Measurements from ENCODE around the gene CDK5RAP3. TPM values are rescaled to one million over a fixed set of nuclear protein-coding genes. Genes with fewer than 3 reads are reported as not detected.

CDK5RAP3 gene
- total and polyA plus RNA-seq, 2 of the 13 experiments (the other 11 are each of a cell fraction or from before 2014, with no cell fraction given): 128 to 154 TPM

DNA sequence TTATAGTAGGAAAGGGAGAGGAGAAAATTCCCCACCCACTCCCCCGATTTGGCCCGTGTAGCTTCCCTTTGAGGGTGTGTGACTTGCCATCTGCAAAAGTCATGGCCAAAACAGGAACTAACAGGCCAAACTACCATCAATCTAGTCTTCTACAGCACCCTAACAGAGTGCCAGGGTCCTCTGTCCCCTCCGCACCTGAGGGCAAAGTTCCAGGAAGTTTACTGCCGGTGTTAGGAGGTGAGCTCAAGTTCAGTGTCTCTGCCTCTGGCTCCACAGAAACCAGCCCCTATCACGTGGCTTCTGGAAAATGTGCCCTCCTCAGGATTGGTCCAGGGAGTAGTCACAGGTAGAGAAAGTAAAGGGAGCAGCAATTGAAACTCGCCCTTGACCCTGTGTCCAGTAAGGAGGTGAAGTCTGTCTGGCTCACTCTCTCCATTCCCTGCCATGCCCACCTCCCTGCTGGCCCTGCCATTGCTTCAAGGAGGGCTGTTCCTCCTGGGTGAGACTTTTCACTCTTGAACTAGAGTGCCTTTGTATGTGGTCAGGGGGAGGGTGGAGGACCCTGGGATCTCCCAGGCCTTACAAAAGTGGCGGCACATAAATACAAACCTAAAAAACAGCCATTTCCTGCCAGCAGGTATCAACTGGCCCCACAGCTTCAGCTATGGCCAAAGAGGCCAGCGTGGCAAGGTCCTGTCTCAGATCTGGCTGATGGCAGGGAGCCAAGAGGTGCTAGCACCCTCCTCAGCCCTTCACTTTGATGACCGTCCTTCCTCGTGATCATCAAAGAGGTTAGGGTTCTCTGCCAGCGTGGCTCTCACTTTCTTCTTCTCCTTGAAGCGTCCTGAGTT, 18.5 kb upstream of the CDK5RAP3 start (continued):
- no peak for TF ChIP-seq PTBP1 (IDR thresholded peaks at IDR 0.05; ENCODE audit: low read depth, low read length, poor library complexity, severe bottlenecking)
- TF ChIP-seq ISL2 (CRISPR knock-in tag; IDR thresholded peaks at IDR 0.05): peak; percentile 60
- TF ChIP-seq, protein P1, sequence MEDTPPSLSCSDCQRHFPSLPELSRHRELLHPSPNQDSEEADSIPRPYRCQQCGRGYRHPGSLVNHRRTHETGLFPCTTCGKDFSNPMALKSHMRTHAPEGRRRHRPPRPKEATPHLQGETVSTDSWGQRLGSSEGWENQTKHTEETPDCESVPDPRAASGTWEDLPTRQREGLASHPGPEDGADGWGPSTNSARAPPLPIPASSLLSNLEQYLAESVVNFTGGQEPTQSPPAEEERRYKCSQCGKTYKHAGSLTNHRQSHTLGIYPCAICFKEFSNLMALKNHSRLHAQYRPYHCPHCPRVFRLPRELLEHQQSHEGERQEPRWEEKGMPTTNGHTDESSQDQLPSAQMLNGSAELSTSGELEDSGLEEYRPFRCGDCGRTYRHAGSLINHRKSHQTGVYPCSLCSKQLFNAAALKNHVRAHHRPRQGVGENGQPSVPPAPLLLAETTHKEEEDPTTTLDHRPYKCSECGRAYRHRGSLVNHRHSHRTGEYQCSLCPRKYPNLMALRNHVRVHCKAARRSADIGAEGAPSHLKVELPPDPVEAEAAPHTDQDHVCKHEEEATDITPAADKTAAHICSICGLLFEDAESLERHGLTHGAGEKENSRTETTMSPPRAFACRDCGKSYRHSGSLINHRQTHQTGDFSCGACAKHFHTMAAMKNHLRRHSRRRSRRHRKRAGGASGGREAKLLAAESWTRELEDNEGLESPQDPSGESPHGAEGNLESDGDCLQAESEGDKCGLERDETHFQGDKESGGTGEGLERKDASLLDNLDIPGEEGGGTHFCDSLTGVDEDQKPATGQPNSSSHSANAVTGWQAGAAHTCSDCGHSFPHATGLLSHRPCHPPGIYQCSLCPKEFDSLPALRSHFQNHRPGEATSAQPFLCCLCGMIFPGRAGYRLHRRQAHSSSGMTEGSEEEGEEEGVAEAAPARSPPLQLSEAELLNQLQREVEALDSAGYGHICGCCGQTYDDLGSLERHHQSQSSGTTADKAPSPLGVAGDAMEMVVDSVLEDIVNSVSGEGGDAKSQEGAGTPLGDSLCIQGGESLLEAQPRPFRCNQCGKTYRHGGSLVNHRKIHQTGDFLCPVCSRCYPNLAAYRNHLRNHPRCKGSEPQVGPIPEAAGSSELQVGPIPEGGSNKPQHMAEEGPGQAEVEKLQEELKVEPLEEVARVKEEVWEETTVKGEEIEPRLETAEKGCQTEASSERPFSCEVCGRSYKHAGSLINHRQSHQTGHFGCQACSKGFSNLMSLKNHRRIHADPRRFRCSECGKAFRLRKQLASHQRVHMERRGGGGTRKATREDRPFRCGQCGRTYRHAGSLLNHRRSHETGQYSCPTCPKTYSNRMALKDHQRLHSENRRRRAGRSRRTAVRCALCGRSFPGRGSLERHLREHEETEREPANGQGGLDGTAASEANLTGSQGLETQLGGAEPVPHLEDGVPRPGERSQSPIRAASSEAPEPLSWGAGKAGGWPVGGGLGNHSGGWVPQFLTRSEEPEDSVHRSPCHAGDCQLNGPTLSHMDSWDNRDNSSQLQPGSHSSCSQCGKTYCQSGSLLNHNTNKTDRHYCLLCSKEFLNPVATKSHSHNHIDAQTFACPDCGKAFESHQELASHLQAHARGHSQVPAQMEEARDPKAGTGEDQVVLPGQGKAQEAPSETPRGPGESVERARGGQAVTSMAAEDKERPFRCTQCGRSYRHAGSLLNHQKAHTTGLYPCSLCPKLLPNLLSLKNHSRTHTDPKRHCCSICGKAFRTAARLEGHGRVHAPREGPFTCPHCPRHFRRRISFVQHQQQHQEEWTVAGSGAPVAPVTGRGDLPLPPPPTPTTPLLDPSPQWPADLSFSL (CRISPR knock-in tag; IDR thresholded peaks at IDR 0.05): no peak
- TF ChIP-seq CAMTA2 (CRISPR knock-in tag; IDR thresholded peaks at IDR 0.05; ENCODE audit: borderline replicate concordance): no peak
- no peak for TF ChIP-seq TAF15 (IDR thresholded peaks at IDR 0.05; ENCODE audit: low read depth, low read length, poor library complexity, severe bottlenecking)
- TF ChIP-seq RFXAP (CRISPR knock-in tag; IDR thresholded peaks at IDR 0.05; ENCODE audit: borderline replicate concordance): peak; percentile 81; the same call in 1 of the 2 replicates
- TF ChIP-seq FOSL1 (CRISPR knock-in tag; IDR thresholded peaks at IDR 0.05; ENCODE audit: borderline replicate concordance): no peak
- TF ChIP-seq, protein P2, sequence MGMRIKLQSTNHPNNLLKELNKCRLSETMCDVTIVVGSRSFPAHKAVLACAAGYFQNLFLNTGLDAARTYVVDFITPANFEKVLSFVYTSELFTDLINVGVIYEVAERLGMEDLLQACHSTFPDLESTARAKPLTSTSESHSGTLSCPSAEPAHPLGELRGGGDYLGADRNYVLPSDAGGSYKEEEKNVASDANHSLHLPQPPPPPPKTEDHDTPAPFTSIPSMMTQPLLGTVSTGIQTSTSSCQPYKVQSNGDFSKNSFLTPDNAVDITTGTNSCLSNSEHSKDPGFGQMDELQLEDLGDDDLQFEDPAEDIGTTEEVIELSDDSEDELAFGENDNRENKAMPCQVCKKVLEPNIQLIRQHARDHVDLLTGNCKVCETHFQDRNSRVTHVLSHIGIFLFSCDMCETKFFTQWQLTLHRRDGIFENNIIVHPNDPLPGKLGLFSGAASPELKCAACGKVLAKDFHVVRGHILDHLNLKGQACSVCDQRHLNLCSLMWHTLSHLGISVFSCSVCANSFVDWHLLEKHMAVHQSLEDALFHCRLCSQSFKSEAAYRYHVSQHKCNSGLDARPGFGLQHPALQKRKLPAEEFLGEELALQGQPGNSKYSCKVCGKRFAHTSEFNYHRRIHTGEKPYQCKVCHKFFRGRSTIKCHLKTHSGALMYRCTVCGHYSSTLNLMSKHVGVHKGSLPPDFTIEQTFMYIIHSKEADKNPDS (CRISPR knock-in tag; IDR thresholded peaks at IDR 0.05): no peak
- TF ChIP-seq, protein P3, sequence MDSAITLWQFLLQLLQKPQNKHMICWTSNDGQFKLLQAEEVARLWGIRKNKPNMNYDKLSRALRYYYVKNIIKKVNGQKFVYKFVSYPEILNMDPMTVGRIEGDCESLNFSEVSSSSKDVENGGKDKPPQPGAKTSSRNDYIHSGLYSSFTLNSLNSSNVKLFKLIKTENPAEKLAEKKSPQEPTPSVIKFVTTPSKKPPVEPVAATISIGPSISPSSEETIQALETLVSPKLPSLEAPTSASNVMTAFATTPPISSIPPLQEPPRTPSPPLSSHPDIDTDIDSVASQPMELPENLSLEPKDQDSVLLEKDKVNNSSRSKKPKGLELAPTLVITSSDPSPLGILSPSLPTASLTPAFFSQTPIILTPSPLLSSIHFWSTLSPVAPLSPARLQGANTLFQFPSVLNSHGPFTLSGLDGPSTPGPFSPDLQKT (CRISPR knock-in tag; IDR thresholded peaks at IDR 0.05; ENCODE audit: borderline replicate concordance): no peak
- TF ChIP-seq ZNF703 (CRISPR knock-in tag; IDR thresholded peaks at IDR 0.05; ENCODE audit: borderline replicate concordance): no peak
- TF ChIP-seq, protein P4, sequence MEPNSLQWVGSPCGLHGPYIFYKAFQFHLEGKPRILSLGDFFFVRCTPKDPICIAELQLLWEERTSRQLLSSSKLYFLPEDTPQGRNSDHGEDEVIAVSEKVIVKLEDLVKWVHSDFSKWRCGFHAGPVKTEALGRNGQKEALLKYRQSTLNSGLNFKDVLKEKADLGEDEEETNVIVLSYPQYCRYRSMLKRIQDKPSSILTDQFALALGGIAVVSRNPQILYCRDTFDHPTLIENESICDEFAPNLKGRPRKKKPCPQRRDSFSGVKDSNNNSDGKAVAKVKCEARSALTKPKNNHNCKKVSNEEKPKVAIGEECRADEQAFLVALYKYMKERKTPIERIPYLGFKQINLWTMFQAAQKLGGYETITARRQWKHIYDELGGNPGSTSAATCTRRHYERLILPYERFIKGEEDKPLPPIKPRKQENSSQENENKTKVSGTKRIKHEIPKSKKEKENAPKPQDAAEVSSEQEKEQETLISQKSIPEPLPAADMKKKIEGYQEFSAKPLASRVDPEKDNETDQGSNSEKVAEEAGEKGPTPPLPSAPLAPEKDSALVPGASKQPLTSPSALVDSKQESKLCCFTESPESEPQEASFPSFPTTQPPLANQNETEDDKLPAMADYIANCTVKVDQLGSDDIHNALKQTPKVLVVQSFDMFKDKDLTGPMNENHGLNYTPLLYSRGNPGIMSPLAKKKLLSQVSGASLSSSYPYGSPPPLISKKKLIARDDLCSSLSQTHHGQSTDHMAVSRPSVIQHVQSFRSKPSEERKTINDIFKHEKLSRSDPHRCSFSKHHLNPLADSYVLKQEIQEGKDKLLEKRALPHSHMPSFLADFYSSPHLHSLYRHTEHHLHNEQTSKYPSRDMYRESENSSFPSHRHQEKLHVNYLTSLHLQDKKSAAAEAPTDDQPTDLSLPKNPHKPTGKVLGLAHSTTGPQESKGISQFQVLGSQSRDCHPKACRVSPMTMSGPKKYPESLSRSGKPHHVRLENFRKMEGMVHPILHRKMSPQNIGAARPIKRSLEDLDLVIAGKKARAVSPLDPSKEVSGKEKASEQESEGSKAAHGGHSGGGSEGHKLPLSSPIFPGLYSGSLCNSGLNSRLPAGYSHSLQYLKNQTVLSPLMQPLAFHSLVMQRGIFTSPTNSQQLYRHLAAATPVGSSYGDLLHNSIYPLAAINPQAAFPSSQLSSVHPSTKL (CRISPR knock-in tag; IDR thresholded peaks at IDR 0.05): peak; percentile 87
- TF ChIP-seq ZNF879 (CRISPR knock-in tag; IDR thresholded peaks at IDR 0.05): no peak
- no peak for TF ChIP-seq REXO4 (CRISPR knock-in tag; IDR thresholded peaks at IDR 0.05; ENCODE audit: borderline replicate concordance)
- TF ChIP-seq ZNF839 (CRISPR knock-in tag; IDR thresholded peaks at IDR 0.05; ENCODE audit: borderline replicate concordance): no peak; the same call in 1 of the 2 replicates
